HEK293 (cell line): Measurements from ENCODE around the gene MST1R.

ENCODE experiments used
- BCL11A ChIP-seq: fragments of 450-650 bp; formaldehyde crosslinking; IDR thresholded peaks from 2 replicates; pipeline ENCODE4 v1.5.1; 2016; ENCODE audit warnings: low read depth, missing biosample characterization, missing genetic modification characterization
- EGR2 ChIP-seq: fragments of 450-650 bp; formaldehyde crosslinking; IDR thresholded peaks from 2 replicates; pipeline ENCODE4 v1.5.1; 2016; ENCODE audit warnings: low read depth, missing biosample characterization, missing genetic modification characterization
- GLIS2 ChIP-seq: fragments of 450-650 bp; formaldehyde crosslinking; IDR thresholded peaks from 2 replicates; pipeline ENCODE4 v1.5.1; 2016; ENCODE audit warnings: missing biosample characterization, missing genetic modification characterization
- KLF16 ChIP-seq: fragments of 450-650 bp; formaldehyde crosslinking; IDR thresholded peaks from 2 replicates; pipeline ENCODE4 v1.5.1; 2017; ENCODE audit warnings: missing biosample characterization, missing genetic modification characterization
- KLF7 ChIP-seq: fragments of 450-650 bp; formaldehyde crosslinking; IDR thresholded peaks from 2 replicates; pipeline ENCODE4 v1.5.1; 2016; ENCODE audit warnings: missing biosample characterization, missing genetic modification characterization, borderline replicate concordance
- MZF1 ChIP-seq: fragments of 450-650 bp; formaldehyde crosslinking; IDR thresholded peaks from 2 replicates; pipeline ENCODE4 v1.5.1; 2017; ENCODE audit warnings: missing biosample characterization, missing genetic modification characterization, borderline replicate concordance
- PATZ1 ChIP-seq: fragments of 450-650 bp; formaldehyde crosslinking; IDR thresholded peaks from 2 replicates; pipeline ENCODE4 v1.5.1; 2016; ENCODE audit warnings: missing biosample characterization, missing genetic modification characterization
- SALL2 ChIP-seq: fragments of 450-650 bp; formaldehyde crosslinking; IDR thresholded peaks from 2 replicates; pipeline ENCODE4 v1.5.0; 2017; ENCODE audit warnings: missing biosample characterization, mild to moderate bottlenecking, missing genetic modification characterization, borderline replicate concordance
- SP2 ChIP-seq: fragments of 450-650 bp; formaldehyde crosslinking; IDR thresholded peaks from 2 replicates; pipeline ENCODE4 v1.5.1; 2016; ENCODE audit warnings: missing biosample characterization, missing genetic modification characterization
- SP3 ChIP-seq: fragments of 450-650 bp; formaldehyde crosslinking; IDR thresholded peaks from 2 replicates; pipeline ENCODE4 v1.5.1; 2016; ENCODE audit warnings: missing biosample characterization, missing genetic modification characterization
- TCF7L2 ChIP-seq: IDR thresholded peaks from 2 replicates; pipeline ENCODE4 v1.6.1; 2011; ENCODE audit warnings: low read depth, mild to moderate bottlenecking, inconsistent platforms, low read length, moderate library complexity, borderline replicate concordance
- ZBTB10 ChIP-seq: fragments of 450-650 bp; formaldehyde crosslinking; IDR thresholded peaks from 2 replicates; pipeline ENCODE4 v1.5.1; 2016; ENCODE audit warnings: missing biosample characterization, missing genetic modification characterization
- ZBTB26 ChIP-seq: fragments of 450-650 bp; formaldehyde crosslinking; optimal IDR thresholded peaks from 2 replicates; pipeline ENCODE3; 2016; ENCODE audit warnings: missing biosample characterization, mild to moderate bottlenecking, missing genetic modification characterization
- ZBTB44 ChIP-seq: fragments of 450-650 bp; IDR thresholded peaks from 2 replicates; pipeline ENCODE4 v1.5.1; 2018; ENCODE audit warnings: missing biosample characterization, mild to moderate bottlenecking, missing genetic modification characterization
- ZNF214 ChIP-seq: fragments of 450-650 bp; formaldehyde crosslinking; IDR thresholded peaks from 2 replicates; pipeline ENCODE4 v1.5.1; 2017; ENCODE audit warnings: missing biosample characterization, mild to moderate bottlenecking, missing genetic modification characterization, borderline replicate concordance
- ZNF239 ChIP-seq: fragments of 450-650 bp; formaldehyde crosslinking; IDR thresholded peaks from 2 replicates; pipeline ENCODE4 v1.5.1; 2016; ENCODE audit warnings: missing biosample characterization, missing genetic modification characterization
- ZNF292 ChIP-seq: fragments of 450-650 bp; formaldehyde crosslinking; IDR thresholded peaks from 2 replicates; pipeline ENCODE4 v1.5.1; 2016; ENCODE audit warnings: low read depth, missing biosample characterization, missing genetic modification characterization, borderline replicate concordance
- ZNF335 ChIP-seq: fragments of 450-650 bp; formaldehyde crosslinking; conservative IDR thresholded peaks from 2 replicates; pipeline ENCODE4 v1.5.1; 2016; ENCODE audit warnings: missing biosample characterization, missing genetic modification characterization
- ZNF398 ChIP-seq: fragments of 450-650 bp; formaldehyde crosslinking; IDR thresholded peaks from 2 replicates; pipeline ENCODE4 v1.5.1; 2017; ENCODE audit warnings: missing biosample characterization, missing genetic modification characterization
- ZNF473 ChIP-seq: fragments of 450-650 bp; formaldehyde crosslinking; IDR thresholded peaks from 2 replicates; pipeline ENCODE4 v1.5.1; 2017; ENCODE audit warnings: missing biosample characterization, missing genetic modification characterization
- ZNF629 ChIP-seq: fragments of 450-650 bp; formaldehyde crosslinking; IDR thresholded peaks from 2 replicates; pipeline ENCODE4 v1.5.1; 2017; ENCODE audit warnings: missing biosample characterization, missing genetic modification characterization
- ZNF654 ChIP-seq: fragments of 450-650 bp; formaldehyde crosslinking; IDR thresholded peaks from 2 replicates; pipeline ENCODE4 v1.5.1; 2016; ENCODE audit warnings: low read depth, missing biosample characterization, missing genetic modification characterization
- ZNF785 ChIP-seq: fragments of 450-650 bp; formaldehyde crosslinking; IDR thresholded peaks from 2 replicates; pipeline ENCODE4 v1.5.1; 2016; ENCODE audit warnings: missing biosample characterization, missing genetic modification characterization
- ZNF843 ChIP-seq: fragments of 450-650 bp; formaldehyde crosslinking; IDR thresholded peaks from 2 replicates; pipeline ENCODE4 v1.5.1; 2016; ENCODE audit warnings: missing biosample characterization, missing genetic modification characterization
- ZSCAN23 ChIP-seq: fragments of 450-650 bp; formaldehyde crosslinking; IDR thresholded peaks from 2 replicates; pipeline ENCODE4 v1.5.1; 2016; ENCODE audit warnings: missing biosample characterization, missing genetic modification characterization

The MST1R gene

GRCh38 chr3:49869525-49870126 is 34.0 kb downstream of the MST1R start, which contains the start of gene CAMKV (continued):
- TF ChIP-seq ZBTB26 (tag by site-specific recombination) (peak; percentile 67), GLIS2 (tag by site-specific recombination) (no peak), ZNF239 (tag by site-specific recombination) (no peak), EGR2 (tag by site-specific recombination) (peak; percentile 4; the same call in 1 of the 2 replicates), KLF7 (tag by site-specific recombination) (no peak), SALL2 (tag by site-specific recombination) (no peak), ZSCAN23 (no peak), ZNF398 (tag by site-specific recombination) (peak; percentile 51), KLF16 (tag by site-specific recombination) (no peak), ZBTB44 (no peak), ZNF473 (tag by site-specific recombination) (no peak), MZF1 (no peak), ZNF214 (tag by site-specific recombination) (no peak), TCF7L2 (no peak), SP3 (tag by site-specific recombination) (peak; percentile 39; the same call in 1 of the 2 replicates), BCL11A (tag by site-specific recombination) (no peak), ZNF785 (tag by site-specific recombination) (no peak), ZNF292 (tag by site-specific recombination) (no peak), ZNF335 (tag by site-specific recombination) (peak; percentile 66), ZBTB10 (tag by site-specific recombination) (no peak), PATZ1 (tag by site-specific recombination) (peak; percentile 35; the same call in 1 of the 2 replicates), ZNF654 (tag by site-specific recombination) (no peak), SP2 (tag by site-specific recombination) (peak; percentile 37; the same call in 1 of the 2 replicates), ZNF629 (tag by site-specific recombination) (no peak), ZNF843 (no peak)
